Vein endothelial cell (primary cell): ENCODE data around the gene SNX4. TPM values are rescaled to one million over a fixed set of nuclear protein-coding genes. Genes with fewer than 3 reads are reported as not detected.

Source experiments
- small RNA-seq: library from RNA; depleted of rRNA; stranded (forward); fragments of <200 nt; gene quantifications from one replicate; pipeline ENCODE3, GENCODE V24; 2012
- total RNA-seq: library from RNA; depleted of rRNA; stranded (reverse); fragments of >200 nt; gene quantifications from 2 replicates; pipeline ENCODE4 v1.2.3, GENCODE V29; 2012

The SNX4 gene
- 28.1 and 42.4 TPM in 2 replicates for total RNA-seq

GRCh38 chr3:125519678-125520562 lies at the start of gene SNX4:
TSS of gene SNX4 (minus strand) at chr3:125520202. CDS start at chr3:125520172, 30 bp downstream.

Small RNA genes lying within 50 kb of the gene (small RNA-seq; reads per million reads assigned to genes)
- not detected for gene RF00019

Other genes with a start within 250 kb of the SNX4 start
- 31.7 and 37.2 TPM in 2 replicates for gene ZNF148, start 144.9 kb downstream of the SNX4 start, total RNA-seq
- 7.2 and 11.3 TPM in 2 replicates for gene OSBPL11, start 75.3 kb upstream of the SNX4 start, total RNA-seq